Measurements from ENCODE around the gene TMCC3.

The TMCC3 gene

GRCh38 chr12:94628819-94629472 is 21.4 kb downstream of the TMCC3 start (continued):
- TF ChIP-seq TCF7L2 (IDR thresholded peaks at IDR 0.05; ENCODE audit: borderline replicate concordance, low read depth, low read length) (no peak), ZNF362 (tag by site-specific recombination; IDR thresholded peaks at IDR 0.05) (no peak), SP7 (tag by site-specific recombination; IDR thresholded peaks at IDR 0.05) (no peak), ZNF292 (tag by site-specific recombination; IDR thresholded peaks at IDR 0.05; ENCODE audit: borderline replicate concordance, low read depth) (no peak), ZNF518A (tag by site-specific recombination; conservative IDR thresholded peaks at IDR 0.05; ENCODE audit: low read depth) (no peak), ZNF48 (tag by site-specific recombination; IDR thresholded peaks at IDR 0.05) (no peak)

GRCh38 chr12:94628369-94628768 is 22.0 kb downstream of the TMCC3 start:
- Histone ChIP-seq H3K36me3 (ENCODE audit: control insufficient read depth in 2 of 2, insufficient read depth in 1 of 2, low read length in 2 of 2) (no peaks in the 10 kb centered on the region), H3K27ac (ENCODE audit: extremely low read depth, low read depth, low read length) (no peak overlapping the region), H3K9me3 (ENCODE audit: control insufficient read depth, insufficient read depth, low read depth, low read length) (no peaks in the 10 kb centered on the region), H3K4me1 (ENCODE audit: control insufficient read depth, insufficient read depth, low read length) (no peaks in the 10 kb centered on the region), H3K4me3 (ENCODE audit: low read depth, low read length) (no peak overlapping the region)
- ChIA-PET POLR2A (no interaction called here), CTCF (no interaction called here)
- TF ChIP-seq ZNF132 (tag by site-specific recombination; IDR thresholded peaks at IDR 0.05; ENCODE audit: borderline replicate concordance) (no peak), ZSCAN23 (tag by site-specific recombination; IDR thresholded peaks at IDR 0.05) (no peak), GLIS1 (tag by site-specific recombination; IDR thresholded peaks at IDR 0.05) (no peak), PBX3 (CRISPR knock-in tag; IDR thresholded peaks at IDR 0.05) (no peak), ZBTB6 (tag by site-specific recombination; IDR thresholded peaks at IDR 0.05) (no peak), ZNF768 (tag by site-specific recombination; IDR thresholded peaks at IDR 0.05) (no peak)

- H3K9me3 ChIP-seq (ENCODE audit: control insufficient read depth, insufficient read depth, low read depth, low read length), result no peaks in the 10 kb centered on the region
- H3K36me3 ChIP-seq (ENCODE audit: control insufficient read depth in 2 of 2, insufficient read depth in 1 of 2, low read length in 2 of 2), result no peaks in the 10 kb centered on the region
- H3K4me3 ChIP-seq (ENCODE audit: low read depth, low read length), result no peak overlapping the region
- ChIA-PET POLR2A (no interaction called here), CTCF (no interaction called here)
- H3K27ac ChIP-seq (ENCODE audit: extremely low read depth, low read depth, low read length), result no peak overlapping the region
- H3K4me1 ChIP-seq (ENCODE audit: control insufficient read depth, insufficient read depth, low read length), result peaks cover 16% of the 10 kb centered on the region
- no peak for TF ChIP-seq ZNF544 (tag by site-specific recombination; IDR thresholded peaks at IDR 0.05)
- TF ChIP-seq ZNF639 (tag by site-specific recombination; IDR thresholded peaks at IDR 0.05), result no peak
- no peak for TF ChIP-seq ZBTB8A (tag by site-specific recombination; IDR thresholded peaks at IDR 0.05)
- TF ChIP-seq YY2 (tag by site-specific recombination; IDR thresholded peaks at IDR 0.05), result no peak
- no peak for TF ChIP-seq ZNF626 (tag by site-specific recombination; IDR thresholded peaks at IDR 0.05)
- no peak for TF ChIP-seq ZBTB48 (tag by site-specific recombination; IDR thresholded peaks at IDR 0.05)
- TF ChIP-seq ZNF701 (tag by site-specific recombination; IDR thresholded peaks at IDR 0.05), result no peak
- no peak for TF ChIP-seq GLI4 (tag by site-specific recombination; IDR thresholded peaks at IDR 0.05)
- TF ChIP-seq ZNF146 (tag by site-specific recombination; IDR thresholded peaks at IDR 0.05), result no peak
- TF ChIP-seq ZNF658 (tag by site-specific recombination; IDR thresholded peaks at IDR 0.05), result no peak
- TF ChIP-seq GLIS2 (tag by site-specific recombination; IDR thresholded peaks at IDR 0.05), result no peak
These were observed 24.8 kb downstream of the TMCC3 start for GRCh38 chr12:94625531-94625930.
